Keratinocyte (primary cell): ENCODE data around the gene PPP1R1C.

Experiments used
- EZH2 ChIP-seq: IDR thresholded peaks from one replicate; pipeline ENCODE4 v1.6.1; 2012; ENCODE audit warnings: inconsistent platforms, mild to moderate bottlenecking, low read length, moderate library complexity
- TF ChIP-seq, protein P1 (sequence below), 3 experiments: IDR thresholded peaks in 1 of 3; conservative IDR thresholded peaks in 1 of 3; optimal IDR thresholded peaks in 1 of 3; 2 replicates in 2 of 3; 3 replicates in 1 of 3; pipeline versions ENCODE3 to v1.5.1; 2011; ENCODE audit warnings: low read length in 3 of 3, mild to moderate bottlenecking in 3 of 3, moderate library complexity in 2 of 3, control low read depth in 1 of 3, inconsistent platforms in 1 of 3; ENCODE audit not compliant: insufficient read depth in 2 of 3; ENCODE audit errors: extremely low read depth in 1 of 3

DNA sequence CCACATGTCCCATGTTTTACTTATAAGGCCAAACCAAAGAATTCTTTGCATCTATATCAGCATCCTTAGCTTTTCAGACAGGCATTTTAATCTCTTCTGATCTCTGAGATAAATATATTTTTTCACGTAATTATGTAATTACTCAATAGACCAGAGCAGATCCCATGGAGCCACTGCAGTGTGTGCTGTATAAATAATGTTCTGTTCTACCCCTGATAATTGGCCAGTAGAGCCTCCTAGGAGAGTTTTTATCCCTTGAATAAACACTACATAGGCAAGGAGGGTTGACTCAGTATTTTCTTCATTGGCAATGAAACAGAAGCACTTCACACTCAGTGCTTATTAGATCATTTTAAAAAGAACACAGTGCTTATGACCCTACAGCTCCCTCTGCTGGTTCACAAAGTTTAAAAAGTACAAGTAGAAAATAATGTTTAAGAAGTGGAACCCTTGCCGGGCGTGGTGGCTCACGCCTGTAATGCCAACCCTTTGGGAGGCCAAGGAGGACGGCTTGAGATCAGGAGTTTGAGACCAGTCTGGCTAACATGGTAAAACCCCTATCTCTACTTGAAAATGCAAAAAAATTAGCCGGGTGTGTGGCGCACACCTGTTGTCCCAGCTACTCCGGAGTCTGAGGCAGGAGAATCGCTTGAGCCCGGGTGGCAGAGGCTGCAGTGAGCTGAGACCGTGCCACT, 91.9 kb downstream of the PPP1R1C start:
- TF ChIP-seq, protein P1, sequence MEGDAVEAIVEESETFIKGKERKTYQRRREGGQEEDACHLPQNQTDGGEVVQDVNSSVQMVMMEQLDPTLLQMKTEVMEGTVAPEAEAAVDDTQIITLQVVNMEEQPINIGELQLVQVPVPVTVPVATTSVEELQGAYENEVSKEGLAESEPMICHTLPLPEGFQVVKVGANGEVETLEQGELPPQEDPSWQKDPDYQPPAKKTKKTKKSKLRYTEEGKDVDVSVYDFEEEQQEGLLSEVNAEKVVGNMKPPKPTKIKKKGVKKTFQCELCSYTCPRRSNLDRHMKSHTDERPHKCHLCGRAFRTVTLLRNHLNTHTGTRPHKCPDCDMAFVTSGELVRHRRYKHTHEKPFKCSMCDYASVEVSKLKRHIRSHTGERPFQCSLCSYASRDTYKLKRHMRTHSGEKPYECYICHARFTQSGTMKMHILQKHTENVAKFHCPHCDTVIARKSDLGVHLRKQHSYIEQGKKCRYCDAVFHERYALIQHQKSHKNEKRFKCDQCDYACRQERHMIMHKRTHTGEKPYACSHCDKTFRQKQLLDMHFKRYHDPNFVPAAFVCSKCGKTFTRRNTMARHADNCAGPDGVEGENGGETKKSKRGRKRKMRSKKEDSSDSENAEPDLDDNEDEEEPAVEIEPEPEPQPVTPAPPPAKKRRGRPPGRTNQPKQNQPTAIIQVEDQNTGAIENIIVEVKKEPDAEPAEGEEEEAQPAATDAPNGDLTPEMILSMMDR (optimal IDR thresholded peaks at IDR 0.05 in 1 of 3, IDR thresholded peaks at IDR 0.05 in 1 of 3, conservative IDR thresholded peaks at IDR 0.05 in 1 of 3; ENCODE audit: extremely low read depth in 1 of 3, insufficient read depth in 2 of 3, low read length in 3 of 3), result peak; percentile 24 to 64 (median 63)
- no peak for TF ChIP-seq EZH2
